Measurements from ENCODE around the gene IBA57. TPM values are rescaled to one million over a fixed set of nuclear protein-coding genes. Genes with fewer than 3 reads are reported as not detected.

Gene IBA57
- total RNA-seq, 1 donor from 2014 or later, result 7.7 TPM

GRCh38 chr1:228207381-228207810 lies 41.8 kb downstream of the IBA57 start:
- H3K4me1 Mint-ChIP-seq (ENCODE audit: low read depth, unreplicated experiment), result peaks cover 1% of the 10 kb centered on the region
- DNase-seq, result no peak
- H3K36me3 Mint-ChIP-seq (ENCODE audit: unreplicated experiment), result no peaks in the 10 kb centered on the region
- no peak overlapping the region for H3K27ac Mint-ChIP-seq (ENCODE audit: unreplicated experiment)
- TF ChIP-seq CTCF (IDR thresholded peaks at IDR 0.05; ENCODE audit: partially characterized antibody, unreplicated experiment), result no peak
- no peak overlapping the region for H3K4me3 Mint-ChIP-seq (ENCODE audit: unreplicated experiment)
- H3K27me3 Mint-ChIP-seq (ENCODE audit: unreplicated experiment), result no peaks in the 10 kb centered on the region
- H3K9me3 Mint-ChIP-seq (ENCODE audit: unreplicated experiment), result peaks cover 1% of the 10 kb centered on the region

DNA sequence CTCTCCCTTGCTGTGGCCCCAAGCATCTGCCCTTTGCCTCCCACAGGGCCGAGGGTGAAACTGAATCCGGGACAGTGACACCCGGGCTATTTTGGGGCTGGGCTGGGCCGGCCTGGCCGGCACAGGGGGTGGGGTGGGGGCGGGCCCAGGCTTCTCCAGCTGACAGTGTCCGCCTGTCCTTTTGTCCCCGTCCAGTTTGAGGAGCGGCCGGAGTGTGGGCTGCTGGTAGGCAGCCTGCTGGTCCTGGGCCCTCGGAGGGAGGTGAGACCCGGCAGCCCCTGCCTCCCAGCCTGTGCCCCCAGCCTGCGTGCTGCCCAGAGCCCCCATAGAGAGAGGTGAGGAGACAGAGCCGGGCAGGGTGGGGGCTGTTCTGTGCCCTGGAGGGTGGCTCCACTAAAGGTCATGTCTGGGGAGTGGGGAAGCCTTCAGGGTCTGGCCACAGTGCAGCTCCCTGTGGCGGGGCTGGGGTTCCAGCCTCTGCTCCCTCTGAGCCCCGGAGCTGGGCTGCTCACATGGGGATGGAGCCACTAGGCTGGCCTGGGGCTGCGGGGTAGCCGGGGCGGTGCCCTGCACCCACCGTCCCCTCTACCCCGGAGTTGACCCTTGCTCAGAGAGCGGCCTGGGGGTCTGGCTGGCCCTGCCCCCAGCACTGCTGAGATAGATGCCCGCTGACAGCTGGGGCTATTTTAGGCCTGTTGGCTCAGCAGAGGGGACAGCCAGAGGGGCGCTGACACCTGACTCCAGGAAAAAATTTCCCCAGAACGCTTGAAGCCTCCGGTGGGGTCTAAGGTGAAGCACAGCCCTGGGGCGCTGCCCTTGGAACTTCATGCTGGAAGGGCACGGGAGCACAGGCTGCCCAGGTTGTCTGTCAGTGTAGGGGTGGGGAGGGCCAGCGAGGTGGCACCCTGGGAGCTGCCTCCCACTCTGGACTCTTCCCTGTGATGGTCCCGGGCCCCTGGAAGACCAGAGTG lies 42.5 kb downstream of the IBA57 start, which contains the start of gene OBSCN:
OBSCN (plus strand) TSS at position 194 of the 971 bp plus-strand sequence. CDS start 3,740 bp downstream, outside the sequence.
- H3K36me3 Mint-ChIP-seq (ENCODE audit: unreplicated experiment), result no peaks in the 10 kb centered on the region
- no peak for DNase-seq
- no peak for TF ChIP-seq CTCF (IDR thresholded peaks at IDR 0.05; ENCODE audit: partially characterized antibody, unreplicated experiment)
- no peak within 1 kb of the TSS for H3K27ac Mint-ChIP-seq (ENCODE audit: unreplicated experiment)
- H3K4me3 Mint-ChIP-seq (ENCODE audit: unreplicated experiment), result no peak within 1 kb of the TSS
- peaks cover 1% of the 10 kb centered on the region for H3K4me1 Mint-ChIP-seq (ENCODE audit: low read depth, unreplicated experiment)
- peaks cover 1% of the 10 kb centered on the region for H3K9me3 Mint-ChIP-seq (ENCODE audit: unreplicated experiment)
- peaks cover 2% of the 10 kb centered on the region for H3K27me3 Mint-ChIP-seq (ENCODE audit: unreplicated experiment)

GRCh38 chr1:228208831-228209551 lies 43.4 kb downstream of the IBA57 start:
- DNase-seq, result no peak
- Mint-ChIP-seq H3K4me1 (ENCODE audit: low read depth, unreplicated experiment) (peaks cover 1% of the 10 kb centered on the region), H3K36me3 (ENCODE audit: unreplicated experiment) (no peaks in the 10 kb centered on the region), H3K27me3 (ENCODE audit: unreplicated experiment) (peaks cover 2% of the 10 kb centered on the region), H3K4me3 (ENCODE audit: unreplicated experiment) (no peak overlapping the region), H3K9me3 (ENCODE audit: unreplicated experiment) (peaks cover 1% of the 10 kb centered on the region), H3K27ac (ENCODE audit: unreplicated experiment) (no peak overlapping the region)
- no peak for TF ChIP-seq CTCF (IDR thresholded peaks at IDR 0.05; ENCODE audit: partially characterized antibody, unreplicated experiment)

- H3K27me3 Mint-ChIP-seq (ENCODE audit: unreplicated experiment), result peaks cover 3% of the 10 kb centered on the region
Observed at GRCh38 chr1:228209657-228210056, 44.1 kb downstream of the IBA57 start.

More at GRCh38 chr1:228209657-228210056, 44.1 kb downstream of the IBA57 start:
- Mint-ChIP-seq H3K4me3 (ENCODE audit: unreplicated experiment) (no peak overlapping the region), H3K9me3 (ENCODE audit: unreplicated experiment) (peaks cover 1% of the 10 kb centered on the region), H3K36me3 (ENCODE audit: unreplicated experiment) (no peaks in the 10 kb centered on the region), H3K27ac (ENCODE audit: unreplicated experiment) (no peak overlapping the region), H3K4me1 (ENCODE audit: low read depth, unreplicated experiment) (peaks cover 1% of the 10 kb centered on the region)
- TF ChIP-seq CTCF (IDR thresholded peaks at IDR 0.05; ENCODE audit: partially characterized antibody, unreplicated experiment), result no peak
- DNase-seq, result no peak

Measured in glutamatergic neuron (in vitro differentiated cells).